CD4-positive, alpha-beta memory T cell (primary cell): ENCODE data around the gene REPIN1. TPM values are rescaled to one million over a fixed set of nuclear protein-coding genes. Genes with fewer than 3 reads are reported as not detected.
A peak's percentile ranks its signal among the peaks of the same experiment; 100 is the strongest.

Experiments
- CTCF ChIA-PET: fragments of 350-600 bp; sonication (Branson Sonifier 250); formaldehyde crosslinking; loops from one replicate; lab custom pipeline; 2021; ENCODE audit warnings: inconsistent platforms; ENCODE audit not compliant: partially characterized antibody; lab: Charles Lee
- POLR2A ChIA-PET: fragments of 350-600 bp; sonication (Branson Sonifier 250); formaldehyde crosslinking; loops from one replicate; lab custom pipeline; 2021; ENCODE audit not compliant: partially characterized antibody; lab: Charles Lee
- DNase-seq, 5 donors: peaks; one replicate each; pipeline versions ENCODE4 v3.0.0 to v3.0.0-alpha.2; 2020 to 2022; ENCODE audit warnings: mixed read lengths in 1 of 5
- H3K27ac ChIP-seq: one replicate; pipeline ENCODE4 v1.7.0; 2013; ENCODE audit warnings: low read depth, low read length
- H3K27me3 ChIP-seq: 2 replicates; pipeline ENCODE4 v1.7.0; 2013; ENCODE audit warnings: mild to moderate bottlenecking, low read length, moderate library complexity; ENCODE audit not compliant: insufficient read depth
- H3K36me3 ChIP-seq: 2 replicates; pipeline ENCODE4 v1.7.0; 2013; ENCODE audit warnings: mild to moderate bottlenecking, low read length, moderate library complexity; ENCODE audit not compliant: insufficient read depth
- H3K4me1 ChIP-seq: 2 replicates; pipeline ENCODE4 v1.7.0; 2013; ENCODE audit warnings: mild to moderate bottlenecking, low read length, moderate library complexity; ENCODE audit not compliant: insufficient read depth
- H3K4me3 ChIP-seq, 2 donors: one replicate each; pipeline ENCODE4 v1.7.0; 2013; ENCODE audit warnings: low read length in 2 of 2, mild to moderate bottlenecking in 1 of 2
- H3K9me3 ChIP-seq, 2 donors: one replicate each; pipeline ENCODE4 v1.7.0; 2013; ENCODE audit warnings: low read length in 2 of 2, control low read depth in 1 of 2; ENCODE audit not compliant: control insufficient read depth in 1 of 2
- H3K27ac Mint-ChIP-seq, 7 donors: one replicate each; pipeline ENCODE4 v1.8.0; 2020 to 2021; ENCODE audit warnings: mixed read lengths in 7 of 7, mild to moderate bottlenecking in 6 of 7, inconsistent platforms in 3 of 7, moderate library complexity in 3 of 7
- H3K27me3 Mint-ChIP-seq, 2 donors: one replicate each; pipeline ENCODE4 v1.8.0; 2020 to 2021; ENCODE audit warnings: mixed read lengths in 2 of 2
- H3K36me3 Mint-ChIP-seq, 2 donors: one replicate each; pipeline ENCODE4 v1.8.0; 2020 to 2021; ENCODE audit warnings: mixed read lengths in 2 of 2, inconsistent platforms in 1 of 2, mild to moderate bottlenecking in 1 of 2
- H3K4me1 Mint-ChIP-seq, 4 donors: one replicate each; pipeline ENCODE4 v1.8.0; 2020 to 2021; ENCODE audit warnings: mixed read lengths in 4 of 4, mild to moderate bottlenecking in 1 of 4
- H3K4me3 Mint-ChIP-seq, 8 donors: one replicate each; pipeline ENCODE4 v1.8.0; 2020 to 2021; ENCODE audit warnings: mixed read lengths in 8 of 8, mild to moderate bottlenecking in 7 of 8, moderate library complexity in 6 of 8, inconsistent platforms in 3 of 8
- H3K9me3 Mint-ChIP-seq, 8 donors: one replicate each; pipeline ENCODE4 v1.8.0; 2020 to 2021; ENCODE audit warnings: mixed read lengths in 8 of 8, mild to moderate bottlenecking in 5 of 8, inconsistent platforms in 3 of 8, moderate library complexity in 1 of 8
- intact Hi-C: fragments of 100-400 bp; cut with micrococcal nuclease; formaldehyde crosslinking; loops from one replicate; pipeline ENCODE4 v1.15.1; 2023
- polyA plus RNA-seq, 2 donors: library from polyadenylated mRNA; unstranded; fragments of 300-500 nt; fragmentation: Illumina TruSeq; gene quantifications; one replicate each; pipeline ENCODE4 v1.2.3, GENCODE V29; 2021
- total RNA-seq, 2 experiments: library from RNA; stranded (reverse); gene quantifications; one replicate each; pipeline ENCODE4 v1.2.3, GENCODE V29; 2021

Gene REPIN1
- total and polyA plus RNA-seq, 4 experiments from 2014 or later: 29.4 to 78.5 (median 67.1) TPM

GRCh38 chr7:150405584-150406311, 37.1 kb downstream of the REPIN1 start:
- H3K36me3 ChIP-seq: peaks cover 9% of the 10 kb centered on the region
- peaks cover 30% of the 10 kb centered on the region for H3K4me1 ChIP-seq
- Mint-ChIP-seq H3K4me3 (peak overlapping the region; percentile 93 to 99 (median 98)), H3K36me3 (peaks cover 13 to 33% of the 10 kb centered on the region in 2 donors), H3K4me1 (peaks cover 21 to 50% (median 38%) of the 10 kb centered on the region in 4 donors), H3K27me3 (no peaks in the 10 kb centered on the region), H3K9me3 (no peaks in the 10 kb centered on the region), H3K27ac (peak overlapping the region; percentile 80 to 99 (median 98))
- DNase-seq: peak in 1 of 5 donors; percentile 16
- H3K4me3 ChIP-seq: peak overlapping the region; percentile 62 to 92
- no peaks in the 10 kb centered on the region for H3K9me3 ChIP-seq
- no peaks in the 10 kb centered on the region for H3K27me3 ChIP-seq
- CTCF ChIA-PET: interaction anchor here (0.6 to 2.7 kb wide), 18 partner anchors 9 to 1777 kb away, joined by 3 to 24 read pairs (median 3); partner anchors contain the start of gene GIMAP6
- H3K27ac ChIP-seq: peak overlapping the region; percentile 85
- intact Hi-C loops: loop anchor here (1.0 kb wide), 6 partner anchors 16 to 623 kb away; partner anchors contain the start of genes ABCB8, REPIN1 and ZNF775
- POLR2A ChIA-PET: interaction anchor here (0.5 to 6.1 kb wide), 31 partner anchors 9 to 1164 kb away, joined by 3 to 101 read pairs (median 5); partner anchors contain the start of genes ABCF2, ACTR3C, GIMAP1 and GIMAP4

DNA sequence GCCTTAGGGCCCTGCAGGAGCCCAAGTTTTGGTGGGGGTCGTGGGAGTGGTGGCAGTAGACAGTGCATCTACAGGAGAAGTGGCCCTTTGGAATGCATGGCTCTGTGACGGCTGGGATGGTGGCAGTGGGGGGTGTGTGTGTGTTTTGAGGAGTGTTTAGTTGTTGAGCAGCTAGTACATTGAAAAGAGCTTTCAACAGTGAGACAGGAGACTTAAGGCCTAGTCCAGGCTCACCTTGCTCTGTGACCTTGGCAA, 37.6 kb downstream of the REPIN1 start:
- H3K27me3 Mint-ChIP-seq: no peaks in the 10 kb centered on the region
- H3K4me1 Mint-ChIP-seq: peaks cover 21 to 50% (median 35%) of the 10 kb centered on the region in 4 donors
- H3K9me3 ChIP-seq: no peaks in the 10 kb centered on the region
- CTCF ChIA-PET: interaction anchor here (0.9 to 2.7 kb wide), 16 partner anchors 8 to 492 kb away, joined by 3 to 24 read pairs (median 4); no protein-coding TSS in a partner anchor
- peaks cover 11% of the 10 kb centered on the region for H3K36me3 ChIP-seq
- POLR2A ChIA-PET: interaction anchor here (0.6 to 6.1 kb wide), 32 partner anchors 9 to 821 kb away, joined by 3 to 101 read pairs (median 5); partner anchors contain the start of genes ABCF2, ACTR3C, GIMAP1 and GIMAP4
- peak overlapping the region; percentile 93 to 99 (median 98) for H3K4me3 Mint-ChIP-seq
- peaks cover 30% of the 10 kb centered on the region for H3K4me1 ChIP-seq
- peak overlapping the region; percentile 62 to 92 for H3K4me3 ChIP-seq
- peak overlapping the region; percentile 80 to 99 (median 98) for H3K27ac Mint-ChIP-seq
- H3K36me3 Mint-ChIP-seq: peaks cover 13 to 37% of the 10 kb centered on the region in 2 donors
- H3K27me3 ChIP-seq: no peaks in the 10 kb centered on the region
- H3K9me3 Mint-ChIP-seq: no peaks in the 10 kb centered on the region
- peak overlapping the region; percentile 85 for H3K27ac ChIP-seq
- intact Hi-C loops: loop anchor here (1.0 kb wide), 1 partner anchor 15 kb away; no protein-coding TSS in a partner anchor
- DNase-seq: peak in 4 of 5 donors; percentile 10 to 22 (median 16)

DNA sequence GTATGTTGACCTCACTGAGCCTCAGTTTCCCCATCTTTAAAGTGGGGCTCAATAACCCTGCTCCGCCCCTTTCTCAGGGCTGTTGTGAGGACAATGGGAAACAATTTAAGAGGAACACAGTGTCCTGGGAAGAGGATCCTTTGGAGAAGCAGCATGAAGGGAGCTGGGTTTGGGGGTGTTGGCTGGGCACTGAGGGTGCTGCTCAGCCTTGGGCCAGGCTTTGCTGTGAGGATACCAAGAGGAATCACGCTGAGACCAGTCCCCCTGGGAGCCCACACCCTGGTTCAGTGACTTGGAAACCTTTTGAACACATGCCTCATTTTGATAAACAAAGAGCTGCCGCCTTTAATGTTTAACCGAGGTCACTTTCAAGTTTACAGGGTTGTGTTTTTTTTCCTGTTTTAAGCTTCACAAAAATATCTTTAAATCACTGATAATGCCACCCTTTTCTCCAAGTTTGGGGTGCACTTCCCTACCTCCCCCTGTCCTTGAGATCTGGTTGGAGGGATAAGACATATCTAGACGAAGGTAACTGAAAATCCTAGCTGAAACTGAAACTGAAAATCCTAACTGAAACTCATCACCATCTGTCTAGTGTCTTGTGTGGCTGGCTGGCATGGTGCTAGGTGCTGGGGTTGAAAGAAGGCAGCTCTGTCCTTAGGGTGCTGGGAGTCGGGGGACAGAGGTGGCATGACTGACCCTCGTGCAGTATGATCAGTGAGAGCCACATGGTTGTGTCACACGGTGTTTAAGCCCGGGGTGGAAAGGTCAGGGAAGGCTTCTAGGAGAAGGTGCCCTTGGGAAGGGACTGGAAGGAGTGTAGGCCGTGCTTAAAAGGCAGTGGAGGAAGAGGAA, 38.2 kb downstream of the REPIN1 start:
- H3K4me1 ChIP-seq: peaks cover 30% of the 10 kb centered on the region
- H3K36me3 ChIP-seq: peaks cover 11% of the 10 kb centered on the region
- Mint-ChIP-seq H3K36me3 (peaks cover 18 to 43% of the 10 kb centered on the region in 2 donors), H3K4me1 (peaks cover 23 to 50% (median 35%) of the 10 kb centered on the region in 4 donors), H3K27ac (peak overlapping the region; percentile 80 to 99 (median 98)), H3K9me3 (no peaks in the 10 kb centered on the region), H3K4me3 (peak overlapping the region; percentile 93 to 99 (median 98)), H3K27me3 (no peaks in the 10 kb centered on the region)
- intact Hi-C loops: loop anchor here (1.0 kb wide), 1 partner anchor 15 kb away; no protein-coding TSS in a partner anchor
- H3K27ac ChIP-seq: peak overlapping the region; percentile 85
- H3K4me3 ChIP-seq: peak overlapping the region; percentile 62 to 92
- CTCF ChIA-PET: interaction anchor here (1.0 to 2.7 kb wide), 13 partner anchors 8 to 492 kb away, joined by 3 to 24 read pairs (median 4); no protein-coding TSS in a partner anchor
- POLR2A ChIA-PET: interaction anchor here (0.7 to 6.1 kb wide), 31 partner anchors 11 to 350 kb away, joined by 3 to 101 read pairs (median 5); partner anchors contain the start of genes ACTR3C, GIMAP1, GIMAP4 and GIMAP6
- no peaks in the 10 kb centered on the region for H3K27me3 ChIP-seq
- DNase-seq: peak; percentile 43 to 56 (median 52)
- H3K9me3 ChIP-seq: no peaks in the 10 kb centered on the region

DNA sequence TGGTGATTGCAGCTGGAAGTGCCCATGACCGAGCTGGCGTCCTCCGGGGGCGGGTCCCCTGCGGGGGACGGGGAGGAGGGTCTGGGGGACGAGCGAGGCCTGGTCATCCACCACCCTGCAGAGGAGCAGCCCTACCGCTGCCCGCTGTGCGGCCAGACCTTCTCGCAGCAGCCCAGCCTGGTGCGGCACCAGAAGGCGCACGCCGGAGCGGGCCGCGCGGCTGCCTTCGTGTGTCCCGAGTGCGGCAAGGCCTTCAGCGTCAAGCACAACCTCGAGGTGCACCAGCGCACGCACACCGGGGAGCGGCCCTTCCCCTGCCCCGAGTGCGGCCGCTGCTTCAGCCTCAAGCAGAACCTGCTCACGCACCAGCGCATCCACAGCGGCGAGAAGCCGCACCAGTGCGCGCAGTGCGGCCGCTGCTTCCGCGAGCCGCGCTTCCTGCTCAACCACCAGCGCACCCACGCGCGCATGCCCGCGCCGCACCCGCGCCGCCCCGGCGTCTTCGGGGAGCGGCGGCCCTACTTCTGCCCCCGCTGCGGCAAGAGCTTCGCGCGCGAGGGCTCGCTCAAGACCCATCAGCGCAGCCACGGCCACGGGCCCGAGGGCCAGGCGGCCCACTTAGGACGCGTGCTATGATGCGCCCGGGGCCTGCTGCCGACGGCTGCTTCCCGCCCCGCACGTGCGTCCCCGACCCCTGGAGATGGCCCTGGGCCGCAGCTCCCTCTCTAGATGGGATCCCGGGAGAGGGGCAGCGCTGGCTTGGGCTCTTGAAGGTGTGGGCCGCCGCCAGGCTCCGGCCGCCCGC, 39.2 kb downstream of the REPIN1 start:
- CTCF ChIA-PET: interaction anchor here (1.0 to 2.7 kb wide), 8 partner anchors 10 to 491 kb away, joined by 3 to 17 read pairs (median 6); no protein-coding TSS in a partner anchor
- Histone ChIP-seq H3K27ac (peak overlapping the region; percentile 85), H3K4me1 (peaks cover 30% of the 10 kb centered on the region), H3K4me3 (no peak overlapping the region), H3K36me3 (peaks cover 11% of the 10 kb centered on the region), H3K27me3 (no peaks in the 10 kb centered on the region), H3K9me3 (no peaks in the 10 kb centered on the region)
- Mint-ChIP-seq H3K4me1 (peaks cover 24 to 45% (median 33%) of the 10 kb centered on the region in 4 donors), H3K4me3 (no peak overlapping the region), H3K27ac (no peak overlapping the region), H3K27me3 (no peaks in the 10 kb centered on the region), H3K36me3 (peaks cover 20 to 45% of the 10 kb centered on the region in 2 donors), H3K9me3 (no peaks in the 10 kb centered on the region)
- DNase-seq: no peak
- intact Hi-C loops: no loop called here
- POLR2A ChIA-PET: interaction anchor here (0.7 to 6.1 kb wide), 16 partner anchors 14 to 349 kb away, joined by 3 to 101 read pairs (median 4); partner anchors contain the start of genes GIMAP6, GIMAP7, GIMAP8 and REPIN1

DNA sequence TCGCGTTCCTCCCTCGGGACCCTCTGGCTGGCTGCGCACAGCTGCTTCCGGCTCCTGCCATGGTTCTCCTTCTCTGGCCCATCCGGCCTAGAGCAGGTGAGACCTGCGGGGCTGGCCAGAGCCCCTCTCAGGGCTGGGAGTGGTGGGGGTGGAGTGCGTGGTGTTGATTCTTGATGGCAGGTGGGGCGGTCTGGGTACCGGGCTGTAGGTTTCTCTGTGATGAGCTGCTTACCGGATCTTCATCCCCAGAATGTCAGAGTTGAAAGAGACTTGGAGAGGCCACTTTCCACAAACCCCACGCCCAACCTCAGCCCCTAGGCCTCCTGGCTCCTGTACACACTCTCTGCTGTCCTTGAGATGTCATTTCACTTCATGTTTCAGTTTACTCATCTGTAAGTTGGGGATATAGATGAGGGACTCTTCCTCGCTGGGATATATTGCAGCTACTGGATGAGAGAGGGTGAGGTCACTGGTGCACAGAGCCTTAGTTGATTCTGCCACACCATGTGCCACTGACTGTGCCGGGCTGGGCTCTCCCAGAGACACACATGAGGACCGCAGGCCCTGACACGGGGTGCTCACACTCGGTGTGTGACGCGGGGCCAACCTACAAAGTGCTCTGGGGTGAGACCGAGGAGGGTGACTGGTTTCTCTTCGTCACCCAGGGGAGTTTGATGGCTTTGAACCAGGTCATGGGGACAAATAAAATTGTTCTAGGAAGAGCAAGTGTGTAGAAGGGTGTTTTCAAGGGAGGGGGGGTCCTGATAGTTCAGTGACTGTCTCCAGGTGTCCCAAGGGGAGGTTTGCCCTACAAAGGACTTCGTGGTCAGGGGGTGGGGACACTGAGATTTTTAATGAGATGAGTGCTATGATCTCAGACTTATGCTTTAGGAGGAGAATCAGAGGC, 40.0 kb downstream of the REPIN1 start:
- intact Hi-C loops: no loop called here
- CTCF ChIA-PET: interaction anchor here (0.7 to 1.2 kb wide), 3 partner anchors 8 to 52 kb away, joined by 3 to 6 read pairs (median 3); no protein-coding TSS in a partner anchor
- no peaks in the 10 kb centered on the region for H3K27me3 ChIP-seq
- H3K4me3 ChIP-seq: no peak overlapping the region
- peaks cover 11% of the 10 kb centered on the region for H3K36me3 ChIP-seq
- Mint-ChIP-seq H3K27ac (peak overlapping the region; percentile 19 to 83 (median 70)), H3K4me3 (peak overlapping the region in 5 of 8 donors; percentile 2 to 71 (median 21)), H3K36me3 (peaks cover 20 to 45% of the 10 kb centered on the region in 2 donors), H3K9me3 (no peaks in the 10 kb centered on the region), H3K27me3 (no peaks in the 10 kb centered on the region), H3K4me1 (peaks cover 25 to 37% (median 32%) of the 10 kb centered on the region in 4 donors)
- peaks cover 26% of the 10 kb centered on the region for H3K4me1 ChIP-seq
- no peak for DNase-seq
- no peaks in the 10 kb centered on the region for H3K9me3 ChIP-seq
- H3K27ac ChIP-seq: no peak overlapping the region
- POLR2A ChIA-PET: interaction anchor here (1.5 kb wide), 1 partner anchor 30 kb away, joined by 4 read pairs; the partner anchor contains the start of gene ZNF775
